GM18870 (cell line): Measurements from ENCODE around the gene TMEM101.
"Not testable (repeated sequence)": the region's sequence is repeated elsewhere in the genome, so short reads cannot be mapped to it uniquely, and the experiment has no call there.

Experiments
- ATAC-seq: cut with Tn5 transposase; IDR thresholded peaks from one replicate; pipeline ENCODE4 v1.9.1; 2021; ENCODE audit warnings: moderate library complexity; ENCODE audit not compliant: unreplicated experiment

The TMEM101 gene

GRCh38 chr17:44001461-44001920 is 13.3 kb downstream of the TMEM101 start:
- no peak for ATAC-seq

DNA sequence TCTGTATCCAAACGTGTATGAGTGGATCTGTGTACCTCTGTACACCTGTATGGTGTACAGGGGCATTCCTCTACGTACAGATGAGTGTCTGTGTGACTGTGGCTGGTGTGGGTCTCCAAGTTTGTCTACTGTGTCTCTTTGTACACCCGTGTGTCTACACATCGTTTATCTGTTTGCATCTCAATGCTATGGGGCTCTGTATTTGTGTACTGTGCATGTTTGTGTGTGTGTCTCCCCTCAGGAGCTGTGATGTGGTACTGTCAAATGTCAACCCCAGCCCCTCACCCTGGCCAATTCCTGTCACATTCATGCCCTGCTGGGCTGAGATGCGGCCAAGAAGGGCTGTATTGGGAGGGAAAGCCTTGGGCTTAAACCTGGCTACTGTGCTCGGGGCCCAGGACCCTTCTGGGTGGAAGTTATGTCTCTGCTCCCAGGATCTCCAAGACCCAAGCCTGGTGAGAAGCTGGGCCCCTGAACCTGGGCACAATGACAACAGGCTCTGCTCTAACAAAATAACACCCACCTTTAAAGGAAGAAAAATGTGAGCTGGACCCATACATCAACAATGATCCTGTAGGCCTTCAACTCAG is 13.8 kb downstream of the TMEM101 start:
- ATAC-seq = no peak

DNA sequence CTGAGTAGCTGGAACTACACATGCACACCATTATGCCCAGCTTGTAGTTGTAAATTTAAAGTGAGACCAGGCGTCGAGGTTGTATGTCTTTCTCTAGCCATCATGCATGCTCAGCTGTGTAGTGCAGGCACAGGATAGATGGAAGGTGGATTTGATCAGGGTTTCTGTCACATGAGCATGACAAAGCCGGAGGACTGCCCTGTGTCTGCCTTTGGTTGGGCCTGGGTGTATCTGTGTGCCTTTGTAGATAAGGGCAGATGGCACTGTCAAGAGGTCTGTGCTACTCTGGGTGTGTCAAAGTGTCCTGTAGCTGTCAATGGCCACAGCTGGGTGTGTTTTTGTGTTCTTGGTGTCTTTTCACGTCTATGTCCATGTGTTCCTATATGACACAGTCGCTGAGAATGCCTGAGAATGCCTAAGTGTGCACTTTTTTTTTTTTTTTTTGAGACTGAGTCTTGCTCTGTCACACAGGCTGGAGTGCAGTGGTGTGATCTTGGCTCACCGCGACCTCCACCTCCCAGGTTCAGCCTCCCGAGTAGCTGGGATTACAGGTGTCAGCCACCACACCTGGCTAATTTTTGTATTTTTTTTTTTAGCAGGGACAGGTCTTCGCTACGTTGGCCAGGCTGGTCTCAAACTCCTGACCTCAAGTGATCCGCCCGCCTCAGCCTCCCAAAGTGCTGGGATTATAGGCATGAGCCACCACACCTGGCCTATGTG is 14.5 kb downstream of the TMEM101 start:
- no peak for ATAC-seq

- no peak for ATAC-seq
Observed at GRCh38 chr17:43999024-43999423, 15.7 kb downstream of the TMEM101 start.

DNA sequence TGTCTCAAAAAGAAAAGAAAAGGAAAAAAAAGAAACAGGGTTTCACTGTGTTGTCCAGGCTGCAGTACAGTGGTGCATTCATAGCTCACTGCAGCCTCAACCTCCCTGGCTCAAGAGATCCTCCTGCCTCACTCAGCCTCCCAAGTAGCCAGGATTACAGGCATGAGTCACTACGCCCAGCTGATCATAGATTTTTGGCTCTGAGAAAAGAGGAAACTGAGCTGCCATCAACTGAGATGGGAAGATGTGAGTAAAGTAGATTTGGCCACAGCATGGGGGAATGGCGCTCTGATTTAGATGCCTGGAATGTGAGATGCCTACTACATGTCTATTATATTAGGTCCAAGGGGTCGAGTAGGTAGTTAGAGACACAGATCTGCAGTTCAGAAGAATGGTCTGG is 16.2 kb downstream of the TMEM101 start:
- no peak for ATAC-seq

DNA sequence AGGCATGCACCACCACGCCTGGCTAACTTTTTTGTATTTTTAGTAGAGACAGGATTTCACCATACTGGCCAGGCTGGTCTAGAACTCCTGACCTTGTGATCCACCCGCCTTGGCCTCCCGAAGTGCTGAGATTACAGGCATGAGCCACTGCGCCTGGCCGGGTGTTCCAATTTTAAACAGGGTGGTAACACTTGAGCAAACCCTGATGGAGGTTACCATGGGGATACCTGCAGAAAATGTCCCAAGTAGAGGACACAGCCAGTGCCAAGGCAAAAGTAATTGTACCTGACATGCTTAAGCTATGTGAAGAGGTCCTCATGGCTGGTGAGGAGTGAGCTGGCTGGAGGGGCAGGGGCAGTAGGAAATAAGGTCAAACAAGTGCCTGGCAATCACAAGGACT is 17.6 kb downstream of the TMEM101 start:
- ATAC-seq = not testable (repeated sequence)

- no peak for ATAC-seq
Observed at GRCh38 chr17:43995150-43995471, 19.7 kb downstream of the TMEM101 start.

GRCh38 chr17:43994272-43995149 is 20.3 kb downstream of the TMEM101 start:
- no peak for ATAC-seq

- no peak for ATAC-seq
Observed at GRCh38 chr17:43992641-43993040, 22.1 kb downstream of the TMEM101 start.

DNA sequence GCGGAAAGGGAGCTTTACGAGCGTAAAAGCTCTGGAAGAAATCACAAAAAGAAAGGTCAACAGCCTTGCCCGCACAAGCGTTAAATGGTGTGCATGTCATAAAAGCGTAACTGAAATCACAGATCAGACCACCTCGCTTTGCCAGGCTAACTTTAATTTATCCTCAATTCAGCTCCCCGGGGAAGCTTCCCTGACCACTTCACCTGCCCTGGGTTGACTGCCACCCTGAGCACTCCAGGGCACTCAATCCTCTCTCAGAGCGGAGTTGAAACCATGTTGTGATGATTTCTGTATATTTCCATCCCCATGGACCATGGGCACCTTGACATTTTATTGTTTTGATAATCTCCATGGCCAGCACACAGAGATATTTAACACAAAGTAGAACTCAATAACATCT is 26.5 kb downstream of the TMEM101 start:
- ATAC-seq = no peak

GRCh38 chr17:43987131-43988021 is 27.4 kb downstream of the TMEM101 start:
- no peak for ATAC-seq

- no peak for ATAC-seq
Observed at GRCh38 chr17:43986225-43986981, 28.4 kb downstream of the TMEM101 start.

DNA sequence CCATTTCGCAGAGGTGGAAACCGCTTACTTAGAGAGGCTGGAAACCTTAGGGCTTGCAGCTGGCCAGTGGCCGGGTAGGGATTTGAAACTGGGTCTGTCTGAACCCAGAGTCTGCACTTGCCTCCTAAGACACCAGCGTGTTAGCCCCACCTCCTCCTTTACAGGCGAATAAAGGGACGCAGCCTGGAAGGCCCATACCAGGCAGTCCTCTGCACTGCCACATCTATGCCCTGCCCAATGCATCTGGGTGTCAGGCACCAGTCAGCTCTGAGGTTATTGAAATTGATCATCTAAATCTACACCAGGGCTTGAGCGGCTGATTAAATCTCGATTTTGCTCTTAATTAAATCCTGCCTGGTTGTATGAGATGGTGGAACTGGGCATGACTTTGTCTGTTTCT is 30.2 kb downstream of the TMEM101 start:
- ATAC-seq = no peak

GRCh38 chr17:43983515-43984411 is 31.0 kb downstream of the TMEM101 start:
- ATAC-seq = no peak

GRCh38 chr17:43983196-43983514 is 31.6 kb downstream of the TMEM101 start:
- no peak for ATAC-seq

GRCh38 chr17:43982171-43982570 is 32.6 kb downstream of the TMEM101 start:
- no peak for ATAC-seq

DNA sequence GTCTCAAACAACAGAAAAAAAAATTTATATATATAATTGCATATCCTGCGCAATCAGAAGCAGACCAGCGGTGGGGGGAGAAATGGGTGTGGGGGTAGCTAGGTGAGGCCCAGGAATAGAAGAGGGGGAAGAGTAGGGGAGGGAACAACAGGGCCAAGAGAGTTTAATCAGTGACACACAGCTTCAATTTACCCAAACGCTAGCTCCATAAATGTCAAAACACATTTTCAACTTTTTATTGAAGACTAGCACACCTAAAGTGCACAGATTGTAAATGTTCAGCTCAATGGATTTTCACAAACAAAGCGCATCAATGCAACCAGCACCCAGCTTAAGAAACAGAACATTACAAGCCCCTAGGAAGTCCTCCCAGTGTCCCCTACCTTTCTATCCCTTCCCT is 35.1 kb downstream of the TMEM101 start:
- ATAC-seq = no peak

GRCh38 chr17:43979011-43979410 is 35.8 kb downstream of the TMEM101 start:
- no peak for ATAC-seq

DNA sequence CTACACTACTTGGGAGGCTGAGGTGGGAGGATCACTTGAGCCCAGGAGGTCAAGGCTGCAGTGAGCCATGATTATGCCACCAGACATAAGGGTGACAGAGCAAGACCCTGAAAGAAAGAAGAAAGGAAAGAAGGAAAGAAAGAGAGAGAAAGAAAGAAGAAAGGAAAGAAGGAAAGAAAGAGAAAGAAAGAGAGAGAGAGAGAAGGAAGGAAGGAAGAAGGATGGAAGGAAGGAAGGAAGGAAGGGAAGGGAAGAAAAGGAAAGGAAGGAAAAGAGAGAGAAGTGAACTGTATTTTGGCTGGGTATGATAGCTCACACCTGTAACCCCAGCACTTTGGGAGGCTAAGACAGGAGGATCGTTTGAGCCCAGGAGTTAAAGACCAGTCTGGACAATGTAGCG is 36.7 kb downstream of the TMEM101 start:
- ATAC-seq = no peak
